Iris pigment epithelial cell (primary cell): ENCODE measurements around the gene VMP1.
"Not testable (repeated sequence)": the region's sequence is repeated elsewhere in the genome, so short reads cannot be mapped to it uniquely, and the experiment has no call there.

Experiments
- DNase-seq: peaks from one replicate; pipeline ENCODE4 v3.0.0-alpha.2; 2011; ENCODE audit warnings: low read depth

VMP1 gene

GRCh38 chr17:59780548-59780947, 73.1 kb downstream of the VMP1 start:
- not testable (repeated sequence) for DNase-seq

DNA sequence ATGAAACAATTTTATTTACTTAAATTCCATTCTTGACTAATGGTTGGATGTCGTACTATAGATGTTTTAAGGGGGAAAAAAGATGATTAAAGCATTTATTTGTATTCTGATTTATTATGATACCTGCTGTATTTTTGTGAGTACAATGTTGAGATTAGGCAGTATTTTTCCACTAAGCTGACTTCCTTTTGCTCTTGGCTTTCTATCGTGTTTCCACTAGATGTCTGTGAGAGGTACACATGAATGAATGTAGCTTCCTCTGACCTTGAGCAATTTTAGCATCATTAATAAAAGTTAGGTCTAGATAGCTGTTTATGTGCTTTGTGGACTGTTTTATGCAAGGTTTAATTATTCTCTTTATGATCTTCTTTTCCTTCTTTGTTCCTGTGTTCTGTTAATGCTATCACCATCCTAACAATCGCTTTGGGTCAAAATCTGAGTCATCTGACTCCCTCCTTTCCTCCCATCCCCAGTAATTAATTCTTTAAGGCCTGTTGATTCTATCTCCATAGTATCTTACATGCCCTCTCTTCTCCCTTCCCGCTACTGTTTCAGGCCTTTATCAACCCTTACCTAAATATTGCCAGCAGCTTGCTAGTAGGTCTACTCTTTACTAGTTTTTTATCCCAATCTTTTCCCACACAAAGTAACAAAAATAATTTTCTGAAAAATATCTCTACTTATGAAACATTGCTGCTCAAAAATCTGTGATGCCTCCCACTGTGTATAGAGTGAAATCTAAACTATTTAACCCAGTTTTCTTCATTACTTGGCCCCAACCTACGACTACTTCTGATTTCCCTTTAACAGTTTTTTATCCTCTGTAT, 76.0 kb downstream of the VMP1 start:
- DNase-seq: peak; percentile 74

DNA sequence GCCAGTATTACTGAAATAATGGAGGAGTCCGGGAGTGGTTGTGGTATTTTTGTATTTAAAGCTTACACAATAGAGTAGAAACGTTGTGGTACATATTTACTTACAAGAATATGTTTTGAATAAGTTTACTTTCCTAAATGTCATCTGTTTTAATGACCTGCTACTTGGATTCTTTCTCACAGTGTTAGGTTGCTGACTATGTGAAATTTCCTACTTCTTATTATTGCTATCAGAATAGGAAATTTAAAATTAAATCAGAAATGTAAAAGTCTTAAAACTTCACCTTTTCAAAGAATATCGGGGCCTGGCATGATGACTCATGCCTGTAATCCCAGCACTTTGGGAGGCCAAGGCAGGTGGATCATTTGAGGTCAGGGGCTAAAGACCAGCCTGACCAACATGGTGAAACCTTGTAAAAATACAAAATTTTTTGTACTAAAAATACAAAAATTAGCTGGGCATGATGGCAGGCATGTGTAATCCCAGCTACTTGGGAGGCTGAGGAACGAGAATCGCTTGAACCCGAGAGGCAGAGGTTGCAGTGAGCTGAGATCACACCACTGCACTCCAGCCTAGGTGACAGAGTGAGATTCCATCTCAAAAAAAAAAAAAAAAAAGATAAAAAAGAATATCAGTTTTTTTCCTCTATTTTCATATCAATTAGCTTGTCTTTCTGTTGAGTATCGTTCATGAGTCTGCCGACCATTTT, 77.8 kb downstream of the VMP1 start:
- peak; percentile 52 for DNase-seq

- DNase-seq: no peak
Observed at GRCh38 chr17:59786213-59786535, 78.7 kb downstream of the VMP1 start.

- DNase-seq: peak; percentile 100
Observed at GRCh38 chr17:59786536-59787319, 79.3 kb downstream of the VMP1 start.

GRCh38 chr17:59789849-59790248, 82.4 kb downstream of the VMP1 start:
- not testable (repeated sequence) for DNase-seq

- DNase-seq: not testable (repeated sequence)
Observed at GRCh38 chr17:59790418-59790817, 83.0 kb downstream of the VMP1 start.

DNA sequence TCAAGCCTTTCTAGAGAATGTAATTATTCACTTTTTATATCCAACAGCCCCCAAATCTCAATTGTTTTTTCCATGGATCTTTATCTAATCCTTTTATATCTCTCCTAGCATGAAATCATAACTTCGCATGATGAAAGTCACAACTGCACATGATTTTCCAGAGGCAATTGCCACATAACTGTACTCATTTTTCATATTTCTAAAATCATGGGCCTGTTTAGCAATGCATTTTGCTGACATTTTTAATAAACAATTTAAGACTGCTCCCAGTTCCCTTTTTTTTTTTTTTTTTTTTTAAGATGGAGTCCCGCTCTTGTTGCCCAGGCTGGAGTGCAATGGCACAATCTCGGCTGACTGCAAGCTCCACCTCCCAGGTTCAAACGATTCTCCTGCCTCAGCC, 83.5 kb downstream of the VMP1 start:
- DNase-seq: no peak

- DNase-seq: peak; percentile 80
Observed at GRCh38 chr17:59791603-59792457, 84.4 kb downstream of the VMP1 start.

DNA sequence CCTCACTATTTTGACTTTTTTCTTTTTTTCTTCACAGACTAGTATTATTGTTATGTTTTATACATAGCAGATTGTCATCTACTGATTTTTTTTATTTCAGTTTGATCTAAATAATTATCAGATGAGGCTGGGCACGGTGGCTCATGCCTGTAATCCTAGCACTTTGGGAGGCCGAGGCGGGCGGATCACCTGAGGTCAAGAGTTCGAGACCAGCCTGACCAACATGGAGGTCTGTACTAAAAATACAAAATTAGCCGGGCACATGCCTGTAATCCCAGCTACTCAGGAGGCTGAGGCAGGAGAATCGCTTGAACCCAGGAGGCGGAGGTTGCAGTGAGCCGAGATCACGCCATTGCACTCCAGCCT, 85.0 kb downstream of the VMP1 start:
- DNase-seq: not testable (repeated sequence)

DNA sequence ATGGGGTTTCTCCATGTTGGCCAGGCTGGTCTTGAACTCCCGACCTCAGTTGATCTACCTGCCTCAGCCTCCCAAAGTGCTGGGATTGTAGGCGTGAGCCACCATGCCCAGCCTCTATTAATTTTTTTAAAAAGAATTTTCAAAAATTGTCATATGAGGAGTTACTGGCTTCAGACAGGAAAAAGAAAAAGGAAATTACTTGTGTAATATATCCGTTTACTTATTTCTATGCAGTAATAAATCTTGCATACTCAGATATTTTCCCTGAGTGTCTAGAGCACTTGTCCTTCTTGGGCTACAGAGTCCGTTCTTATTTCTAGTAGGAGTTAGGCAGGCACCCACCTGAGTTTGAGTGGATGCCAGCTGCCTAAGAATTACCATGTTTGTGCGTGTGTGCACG, 85.8 kb downstream of the VMP1 start:
- DNase-seq: no peak

DNA sequence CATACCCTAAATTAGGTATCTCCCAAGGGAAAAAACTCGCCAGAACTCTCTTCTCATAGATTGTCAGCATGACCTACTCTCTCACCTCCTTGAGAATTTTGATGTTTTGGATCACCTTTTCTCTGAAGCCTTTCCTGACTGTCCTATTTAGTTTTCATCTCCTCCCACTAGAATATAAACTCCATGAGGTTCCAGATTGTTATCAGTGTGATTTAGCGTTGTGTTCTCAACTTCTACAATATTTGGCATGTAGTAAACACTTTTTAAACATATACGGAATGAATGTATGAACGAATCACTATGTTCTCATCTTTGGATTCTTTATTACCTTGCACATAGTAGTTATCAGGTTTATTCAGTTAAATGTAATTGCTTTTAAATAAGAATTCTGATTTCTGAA, 88.7 kb downstream of the VMP1 start:
- no peak for DNase-seq

DNA sequence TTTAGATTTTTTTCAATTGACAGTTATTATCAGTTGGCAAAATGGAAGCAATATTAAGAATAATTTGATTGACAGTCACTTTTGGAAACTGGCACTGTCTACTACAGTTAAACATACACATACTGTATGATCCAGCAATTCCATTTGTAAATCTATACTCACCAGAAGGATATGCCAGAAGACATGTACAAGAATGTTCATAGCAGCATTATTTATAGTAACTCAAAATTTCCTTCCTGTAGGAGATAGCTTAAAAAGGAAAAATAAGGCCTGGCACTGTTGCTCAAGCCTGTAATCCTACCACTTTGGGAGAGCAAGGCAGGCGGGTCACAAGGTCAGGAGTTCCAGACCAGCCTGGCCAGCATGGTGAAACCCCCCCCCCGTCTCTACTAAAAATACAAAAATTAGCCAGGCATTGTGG, 89.3 kb downstream of the VMP1 start:
- DNase-seq: peak; percentile 29

GRCh38 chr17:59798111-59798510, 90.7 kb downstream of the VMP1 start:
- peak; percentile 87 for DNase-seq

DNA sequence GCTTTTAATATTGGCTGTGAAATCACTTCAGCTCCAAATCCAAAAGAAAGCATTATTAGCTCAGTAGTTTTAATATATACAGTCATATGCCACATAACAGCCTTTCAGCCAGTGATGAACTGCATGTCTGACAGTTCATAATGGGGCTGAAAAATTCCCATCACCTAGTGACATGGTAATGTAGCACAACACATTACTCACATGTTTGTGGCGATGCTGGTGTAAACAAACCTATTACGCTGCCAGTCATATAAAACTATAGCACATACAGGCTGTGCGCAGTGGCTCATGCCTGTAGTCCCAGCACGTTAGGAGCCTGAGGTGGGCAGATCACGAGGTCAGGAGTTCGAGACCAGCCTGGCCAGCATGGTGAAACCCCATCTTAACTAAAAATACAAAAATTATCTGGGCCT, 93.1 kb downstream of the VMP1 start:
- peak; percentile 83 for DNase-seq

DNA sequence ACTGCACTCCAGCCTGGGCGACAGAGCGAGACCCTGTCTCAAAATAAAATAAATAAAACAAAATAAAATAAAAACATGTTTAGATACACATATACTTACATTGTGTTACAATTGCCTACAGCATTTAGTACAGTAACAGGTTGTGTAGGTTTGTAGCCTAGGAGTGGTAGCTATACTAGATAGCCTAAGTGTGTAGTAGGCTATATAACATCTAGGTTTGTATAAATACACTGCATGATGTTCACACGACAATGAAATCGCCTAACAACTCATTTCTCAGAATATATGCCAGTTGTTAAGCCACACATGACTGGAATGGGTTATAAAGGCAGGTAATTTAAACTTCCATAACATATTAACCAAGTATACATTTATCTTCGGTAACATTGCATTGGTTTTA, 94.7 kb downstream of the VMP1 start:
- DNase-seq: no peak

DNA sequence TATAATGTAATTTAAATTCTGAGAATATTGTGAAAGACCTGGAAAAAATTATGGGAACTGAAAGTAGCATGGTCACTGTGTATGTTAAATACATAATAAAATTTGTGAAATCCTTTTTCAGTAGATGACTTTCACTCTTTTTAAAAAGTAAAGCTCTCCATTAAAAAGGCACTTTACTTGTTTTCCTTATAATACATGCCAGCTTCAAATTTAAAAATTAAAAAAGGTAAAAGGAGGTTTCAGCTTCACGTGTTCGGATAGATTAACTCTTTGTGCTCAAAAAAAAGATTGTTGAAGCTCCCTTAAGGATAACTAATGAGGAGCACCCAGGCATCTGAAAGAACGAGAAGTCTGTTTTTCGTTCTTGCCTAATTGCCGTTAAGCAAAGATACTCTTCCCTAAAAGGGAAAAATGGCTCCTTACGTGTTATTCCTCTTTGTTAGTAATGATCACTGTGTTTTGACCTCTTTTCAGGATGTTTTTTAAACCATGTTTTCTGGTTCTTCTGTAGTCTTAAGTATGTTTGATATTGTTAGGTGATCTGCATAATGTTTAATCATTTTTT, 97.5 kb downstream of the VMP1 start:
- DNase-seq: no peak

DNA sequence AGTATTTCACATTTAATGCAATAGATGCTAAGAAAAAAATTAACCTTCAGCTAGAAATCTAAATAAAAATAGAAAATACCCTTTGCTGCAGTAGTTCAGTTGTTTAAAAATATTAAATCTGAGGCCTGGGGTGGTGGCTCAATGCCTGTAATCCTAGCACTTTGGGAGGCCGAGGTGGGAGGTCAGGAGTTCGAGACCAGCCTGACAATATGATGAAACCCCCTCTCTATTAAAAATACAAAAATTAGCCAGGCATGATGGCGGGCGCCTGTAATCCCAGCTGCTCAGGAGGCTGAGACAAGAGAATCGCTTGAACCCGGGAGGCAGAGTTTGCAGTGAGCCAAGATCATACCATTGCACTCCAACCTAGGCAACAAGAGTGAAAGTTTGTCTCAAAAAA, 98.9 kb downstream of the VMP1 start:
- DNase-seq: not testable (repeated sequence)

- DNase-seq: no peak
Observed at GRCh38 chr17:59807892-59808509, 100.5 kb downstream of the VMP1 start.

DNA sequence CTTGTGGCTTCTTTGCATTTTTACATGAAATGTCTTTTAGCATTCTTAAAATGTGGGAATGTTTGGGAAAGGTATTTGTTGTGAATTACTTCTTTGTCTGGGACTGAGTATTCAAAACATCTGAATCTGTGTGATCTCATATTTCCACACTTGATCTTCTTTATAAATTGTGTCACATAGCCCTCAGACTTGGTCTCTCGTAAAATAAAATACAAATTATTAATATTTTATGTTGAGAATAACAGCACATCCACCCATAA, 103.4 kb downstream of the VMP1 start:
- DNase-seq: peak; percentile 33

GRCh38 chr17:59811209-59811608, 103.8 kb downstream of the VMP1 start:
- DNase-seq: peak; percentile 47
